Immature natural killer cell (primary cell): ENCODE results near the gene CDK11B. TPM values are rescaled to one million over a fixed set of nuclear protein-coding genes. Genes with fewer than 3 reads are reported as not detected.
"Not testable (repeated sequence)": the region's sequence is repeated elsewhere in the genome, so short reads cannot be mapped to it uniquely, and the experiment has no call there.

Source experiments
- DNase-seq, 3 donors: peaks; one replicate each; pipeline ENCODE4 v3.0.0; 2022; ENCODE audit warnings: mixed read lengths in 1 of 3
- H3K27ac Mint-ChIP-seq, 6 donors: one replicate each; pipeline ENCODE4 v1.8.0; 2020; ENCODE audit warnings: mixed read lengths in 6 of 6, mild to moderate bottlenecking in 5 of 6, inconsistent platforms in 4 of 6, moderate library complexity in 3 of 6
- H3K27me3 Mint-ChIP-seq, 3 donors: one replicate each; pipeline ENCODE4 v1.8.0; 2020 to 2021; ENCODE audit warnings: low read depth in 3 of 3, mild to moderate bottlenecking in 3 of 3, mixed read lengths in 3 of 3, moderate library complexity in 3 of 3, inconsistent platforms in 1 of 3
- H3K36me3 Mint-ChIP-seq, 3 donors: one replicate each; pipeline ENCODE4 v1.8.0; 2020; ENCODE audit warnings: mixed read lengths in 3 of 3, inconsistent platforms in 2 of 3, mild to moderate bottlenecking in 2 of 3
- H3K4me1 Mint-ChIP-seq, 2 donors: one replicate each; pipeline ENCODE4 v1.8.0; 2020; ENCODE audit warnings: inconsistent platforms in 2 of 2, mild to moderate bottlenecking in 2 of 2, mixed read lengths in 2 of 2, moderate library complexity in 1 of 2
- H3K4me3 Mint-ChIP-seq, 5 donors: one replicate each; pipeline ENCODE4 v1.8.0; 2020; ENCODE audit warnings: mild to moderate bottlenecking in 5 of 5, mixed read lengths in 5 of 5, inconsistent platforms in 3 of 5, moderate library complexity in 3 of 5
- H3K9me3 Mint-ChIP-seq, 6 donors: one replicate each; pipeline ENCODE4 v1.8.0; 2020; ENCODE audit warnings: mild to moderate bottlenecking in 6 of 6, mixed read lengths in 6 of 6, inconsistent platforms in 4 of 6, moderate library complexity in 3 of 6
- polyA plus RNA-seq, 3 donors: library from polyadenylated mRNA; unstranded; fragments of 300-500 nt; fragmentation: Illumina TruSeq; gene quantifications; one replicate each; pipeline ENCODE4 v1.2.3, GENCODE V29; 2021

The CDK11B gene
- polyA plus RNA-seq: 10 to 100 TPM in 1 of 3 donors, 1 to 10 TPM in 2; 4.8 to 25.0 (median 8.1) TPM

DNA sequence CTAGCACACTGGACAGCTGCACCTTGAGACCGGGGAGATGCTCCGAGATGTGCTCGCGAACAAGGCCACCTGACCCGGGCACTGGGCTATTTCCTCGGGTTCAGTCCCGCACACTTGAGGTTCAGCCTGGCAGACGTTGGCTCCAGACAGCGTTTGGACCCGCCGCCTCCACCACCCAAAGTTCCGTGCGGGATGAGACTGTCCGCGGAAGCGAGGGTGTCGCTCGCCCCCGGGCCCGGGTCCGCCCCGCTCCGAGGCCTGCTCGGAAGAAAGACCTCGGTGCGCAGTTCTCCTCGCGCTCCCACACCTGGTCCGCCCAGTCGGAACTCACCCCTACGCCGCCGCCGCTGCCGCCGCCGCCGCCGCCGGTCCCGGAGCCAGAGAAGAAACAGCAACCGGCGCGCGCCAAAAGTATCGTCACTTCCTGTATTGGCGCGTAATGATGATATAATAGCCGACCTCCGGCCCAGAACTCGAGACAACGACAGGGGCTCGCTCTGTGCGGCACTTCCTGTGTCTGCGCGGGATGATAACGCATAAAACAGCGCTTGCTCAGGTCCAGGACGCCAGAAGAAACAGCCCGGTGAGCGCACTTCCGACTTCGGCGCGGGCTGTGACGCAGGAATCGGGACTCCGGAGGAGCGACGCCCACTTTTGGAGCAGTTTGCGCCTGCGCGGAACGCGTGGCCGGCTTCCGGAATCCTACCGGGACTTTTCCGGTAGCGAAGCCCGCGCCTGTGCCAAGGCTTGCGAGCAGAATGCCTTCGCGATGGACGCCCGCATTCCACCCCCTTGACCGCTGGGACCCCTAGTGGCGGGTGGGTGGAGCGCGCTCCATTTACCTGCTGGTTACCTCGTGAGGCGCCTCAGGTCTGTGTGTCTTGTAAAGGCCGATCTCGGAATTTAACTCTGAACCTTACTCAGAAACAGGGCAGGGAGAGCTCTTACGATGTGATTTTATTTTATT, at the start of gene CDK11B:
Gene CDK11B (minus strand): TSS at position 422 of the 967 bp plus-strand sequence. CDS start 1,519 bp downstream, outside the sequence.
- peak within 1 kb of the TSS; percentile 96 to 100 (median 98) for H3K27ac Mint-ChIP-seq
- peak within 1 kb of the TSS; percentile 91 to 97 (median 95) for H3K4me3 Mint-ChIP-seq
- not testable (repeated sequence) for H3K9me3 Mint-ChIP-seq, H3K27me3 Mint-ChIP-seq, H3K4me1 Mint-ChIP-seq, H3K36me3 Mint-ChIP-seq
- peak; percentile 97 to 98 (median 98) for DNase-seq

DNA sequence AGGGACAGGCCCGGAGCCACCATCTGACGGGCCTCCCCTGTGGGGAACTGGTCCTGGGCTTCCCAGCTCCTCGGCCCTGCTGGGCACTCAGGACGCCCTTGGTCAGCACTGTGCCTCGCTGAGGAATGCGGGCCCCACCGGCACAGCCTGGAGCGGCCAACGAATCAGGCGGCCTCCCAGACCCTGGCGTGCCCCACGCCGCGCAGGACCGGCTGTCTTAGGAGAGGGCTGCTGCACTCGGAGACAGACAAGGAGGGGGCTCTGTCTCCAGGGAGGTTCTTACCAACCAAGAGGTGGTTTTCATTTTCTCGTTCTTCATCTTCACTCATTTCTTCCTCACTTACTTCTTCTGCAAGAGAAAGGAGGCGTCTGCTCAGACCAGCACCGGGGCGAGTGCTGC, 49.1 kb upstream of the CDK11B start:
- not testable (repeated sequence) for H3K36me3 Mint-ChIP-seq, H3K9me3 Mint-ChIP-seq, H3K4me1 Mint-ChIP-seq, DNase-seq, H3K27ac Mint-ChIP-seq, H3K4me3 Mint-ChIP-seq, H3K27me3 Mint-ChIP-seq

DNA sequence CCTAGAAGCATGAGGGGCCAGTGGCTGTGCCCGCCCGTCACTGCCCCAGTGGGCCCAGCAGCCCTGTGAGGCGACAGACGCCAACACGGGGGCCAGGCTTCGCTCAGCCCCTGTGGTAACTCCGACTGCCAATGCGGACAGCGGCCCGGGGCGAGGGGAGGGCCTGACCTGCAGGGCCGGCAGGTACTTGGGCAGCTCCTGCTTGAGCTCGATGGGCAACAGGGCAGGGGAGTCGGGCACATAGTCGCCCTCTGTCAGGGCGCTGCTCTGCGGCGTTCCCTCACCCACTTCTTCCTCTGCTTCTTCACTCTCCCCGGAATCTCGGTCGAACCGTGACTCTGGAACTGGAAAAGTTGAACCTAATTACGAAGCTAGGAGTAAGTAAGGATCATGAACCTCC, 48.4 kb upstream of the CDK11B start:
- H3K27ac Mint-ChIP-seq, H3K4me3 Mint-ChIP-seq, H3K36me3 Mint-ChIP-seq, H3K4me1 Mint-ChIP-seq, DNase-seq, H3K27me3 Mint-ChIP-seq, H3K9me3 Mint-ChIP-seq: not testable (repeated sequence)

DNA sequence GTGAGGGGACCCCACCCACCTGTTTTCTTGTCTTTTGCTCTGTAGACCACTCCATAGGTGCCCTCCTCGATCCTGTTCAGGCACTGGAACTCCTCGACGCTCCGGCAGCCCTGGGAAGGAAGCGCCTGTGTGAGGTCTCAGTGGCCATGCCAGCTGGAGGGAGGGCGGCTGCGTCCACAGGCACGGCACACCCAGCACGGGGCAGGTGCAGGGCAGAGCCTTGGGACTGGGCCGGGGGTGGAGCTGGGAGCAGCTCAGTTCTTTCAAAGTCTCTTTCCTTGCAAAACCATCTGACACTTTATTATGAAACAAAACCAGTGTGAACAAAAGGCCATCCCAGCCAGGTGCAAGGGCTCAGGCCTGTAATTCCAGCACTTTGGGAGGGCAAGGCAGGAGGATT, 46.8 kb upstream of the CDK11B start:
- not testable (repeated sequence) for H3K4me1 Mint-ChIP-seq, DNase-seq, H3K36me3 Mint-ChIP-seq, H3K27me3 Mint-ChIP-seq, H3K27ac Mint-ChIP-seq, H3K4me3 Mint-ChIP-seq, H3K9me3 Mint-ChIP-seq

DNA sequence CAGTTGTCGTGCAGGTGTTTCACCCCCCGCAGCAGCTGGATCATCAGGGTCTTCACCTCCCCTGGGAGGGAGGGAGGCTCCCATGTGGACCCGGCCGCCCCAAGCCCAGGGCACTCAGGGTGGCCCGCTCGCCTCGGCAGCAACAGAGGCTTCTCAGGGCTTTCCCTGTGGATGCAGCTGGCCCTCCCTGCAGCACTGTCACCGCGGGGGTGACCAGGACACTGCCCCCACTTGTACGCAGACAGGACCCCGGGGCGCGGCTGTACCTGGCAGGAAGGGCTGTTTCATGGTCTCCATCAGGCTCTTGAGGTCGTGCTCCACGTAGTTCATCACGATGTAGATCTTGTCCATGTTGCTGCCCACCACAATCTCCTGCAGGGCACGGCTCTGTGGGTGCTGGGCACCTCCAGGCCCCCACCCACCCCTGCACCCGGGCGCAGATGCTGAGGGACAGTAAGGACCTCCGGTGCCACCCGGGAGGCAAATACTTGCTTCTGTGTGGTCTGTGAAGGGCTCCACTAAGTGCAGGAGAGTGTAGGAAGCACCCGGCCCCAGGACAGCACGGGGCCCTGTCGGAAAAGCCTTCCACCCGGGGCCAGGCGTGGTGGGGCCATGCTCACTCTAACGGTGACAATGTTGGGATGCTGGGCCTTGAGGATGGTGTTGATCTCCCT, 45.6 kb upstream of the CDK11B start:
- not testable (repeated sequence) for H3K4me3 Mint-ChIP-seq, H3K9me3 Mint-ChIP-seq, H3K27ac Mint-ChIP-seq, H3K36me3 Mint-ChIP-seq, DNase-seq, H3K4me1 Mint-ChIP-seq, H3K27me3 Mint-ChIP-seq

DNA sequence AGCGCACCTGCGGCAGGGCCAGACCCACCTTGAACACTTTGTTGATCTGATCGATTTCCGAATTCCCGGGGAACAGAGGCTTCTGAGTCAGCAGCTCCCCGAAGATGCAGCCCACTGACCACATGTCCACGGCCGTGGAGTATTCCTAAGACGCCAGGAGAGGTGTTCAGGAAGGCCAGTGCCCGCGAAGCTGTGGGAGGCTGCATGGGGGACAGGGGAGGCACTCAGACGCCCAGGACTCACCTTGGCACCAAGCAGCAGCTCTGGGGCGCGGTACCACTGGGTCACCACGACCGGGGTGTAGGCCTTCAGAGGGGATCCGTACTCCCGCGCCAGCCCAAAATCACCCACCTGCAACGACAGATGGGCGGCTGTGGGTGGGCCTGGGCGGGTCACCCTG, 45.0 kb upstream of the CDK11B start:
- Mint-ChIP-seq H3K27me3 (no peaks in the 10 kb centered on the region), H3K27ac (no peak overlapping the region), H3K36me3 (no peaks in the 10 kb centered on the region), H3K4me3 (no peak overlapping the region), H3K9me3 (no peaks in the 10 kb centered on the region), H3K4me1 (no peaks in the 10 kb centered on the region)
- no peak for DNase-seq

DNA sequence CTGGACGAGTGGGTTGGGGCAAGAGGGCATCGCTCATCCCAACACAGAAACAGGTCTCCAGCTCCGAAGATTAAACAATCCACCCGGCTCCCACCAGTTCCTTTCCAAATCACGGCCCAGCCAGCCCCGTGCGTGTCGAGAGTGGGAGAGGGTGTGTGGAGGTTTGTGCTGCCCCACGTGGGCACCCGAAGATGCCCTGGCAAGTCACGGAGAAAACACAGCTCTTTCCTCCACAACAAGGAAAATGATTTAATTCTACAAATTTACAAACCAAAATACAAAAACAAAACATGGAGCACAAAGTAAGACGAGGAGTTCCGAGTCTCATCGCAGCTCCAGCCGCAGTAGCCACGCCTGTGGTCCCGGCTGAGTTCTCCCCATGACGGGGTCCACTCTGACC, 43.7 kb upstream of the CDK11B start:
- not testable (repeated sequence) for H3K4me3 Mint-ChIP-seq, H3K27me3 Mint-ChIP-seq, H3K36me3 Mint-ChIP-seq, H3K4me1 Mint-ChIP-seq, H3K27ac Mint-ChIP-seq, H3K9me3 Mint-ChIP-seq, DNase-seq

DNA sequence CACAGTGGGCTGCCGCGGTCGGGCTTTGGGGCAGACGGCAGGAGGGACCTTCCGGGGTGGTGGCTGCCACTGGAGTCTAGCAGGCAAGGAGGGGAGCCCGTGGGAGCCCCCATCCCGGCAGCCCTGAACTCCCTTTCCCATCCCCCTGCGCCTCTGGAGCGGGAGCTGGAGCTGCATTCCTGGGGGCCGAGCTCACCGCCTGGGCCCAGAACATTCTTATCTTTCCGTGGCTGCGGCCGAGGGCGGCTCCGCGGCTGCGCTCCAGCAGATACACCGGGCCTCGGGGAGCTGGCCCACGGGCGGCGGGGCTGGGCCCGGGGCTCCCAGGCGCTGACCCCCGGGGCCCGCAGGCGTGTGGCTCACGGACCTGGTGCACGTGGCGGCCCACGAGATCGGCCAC, 41.8 kb upstream of the CDK11B start:
- not testable (repeated sequence) for H3K36me3 Mint-ChIP-seq, H3K4me1 Mint-ChIP-seq, H3K9me3 Mint-ChIP-seq, DNase-seq, H3K4me3 Mint-ChIP-seq, H3K27ac Mint-ChIP-seq, H3K27me3 Mint-ChIP-seq

DNA sequence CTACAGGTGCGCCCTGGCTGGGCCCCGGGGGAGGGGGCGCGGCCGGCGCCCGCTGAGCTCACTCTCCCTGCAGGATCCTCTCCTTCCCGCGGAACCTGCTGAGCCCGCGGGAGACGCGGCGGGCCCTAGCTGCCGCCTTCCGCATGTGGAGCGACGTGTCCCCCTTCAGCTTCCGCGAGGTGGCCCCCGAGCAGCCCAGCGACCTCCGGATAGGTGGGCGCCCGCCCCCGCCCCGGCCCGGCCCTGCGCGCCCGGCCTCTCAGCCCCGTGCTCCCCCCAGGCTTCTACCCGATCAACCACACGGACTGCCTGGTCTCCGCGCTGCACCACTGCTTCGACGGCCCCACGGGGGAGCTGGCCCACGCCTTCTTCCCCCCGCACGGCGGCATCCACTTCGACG, 41.3 kb upstream of the CDK11B start:
- not testable (repeated sequence) for H3K27me3 Mint-ChIP-seq, H3K4me3 Mint-ChIP-seq, H3K4me1 Mint-ChIP-seq, DNase-seq, H3K36me3 Mint-ChIP-seq, H3K9me3 Mint-ChIP-seq, H3K27ac Mint-ChIP-seq

DNA sequence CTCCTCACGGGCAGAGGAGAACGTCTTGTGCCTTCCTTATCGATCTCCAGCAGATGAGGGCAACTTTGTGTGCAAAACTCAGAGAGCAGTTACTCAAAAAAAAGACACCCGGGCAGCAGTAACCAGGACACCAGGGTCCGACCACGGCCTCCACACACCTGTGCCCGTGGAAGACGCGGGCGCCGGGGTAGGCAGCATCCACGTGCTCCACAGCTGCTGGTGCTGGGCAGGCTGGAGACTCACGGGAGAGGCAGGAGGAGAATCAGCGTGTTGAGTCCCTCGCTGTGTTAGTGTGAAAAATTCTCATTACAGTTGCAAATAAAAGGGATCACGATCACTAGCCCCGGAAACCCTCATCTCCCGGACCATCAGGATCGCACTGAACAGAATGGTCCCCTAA, 40.3 kb upstream of the CDK11B start:
- H3K9me3 Mint-ChIP-seq, H3K4me1 Mint-ChIP-seq, H3K27ac Mint-ChIP-seq, H3K36me3 Mint-ChIP-seq, H3K27me3 Mint-ChIP-seq, DNase-seq, H3K4me3 Mint-ChIP-seq: not testable (repeated sequence)

DNA sequence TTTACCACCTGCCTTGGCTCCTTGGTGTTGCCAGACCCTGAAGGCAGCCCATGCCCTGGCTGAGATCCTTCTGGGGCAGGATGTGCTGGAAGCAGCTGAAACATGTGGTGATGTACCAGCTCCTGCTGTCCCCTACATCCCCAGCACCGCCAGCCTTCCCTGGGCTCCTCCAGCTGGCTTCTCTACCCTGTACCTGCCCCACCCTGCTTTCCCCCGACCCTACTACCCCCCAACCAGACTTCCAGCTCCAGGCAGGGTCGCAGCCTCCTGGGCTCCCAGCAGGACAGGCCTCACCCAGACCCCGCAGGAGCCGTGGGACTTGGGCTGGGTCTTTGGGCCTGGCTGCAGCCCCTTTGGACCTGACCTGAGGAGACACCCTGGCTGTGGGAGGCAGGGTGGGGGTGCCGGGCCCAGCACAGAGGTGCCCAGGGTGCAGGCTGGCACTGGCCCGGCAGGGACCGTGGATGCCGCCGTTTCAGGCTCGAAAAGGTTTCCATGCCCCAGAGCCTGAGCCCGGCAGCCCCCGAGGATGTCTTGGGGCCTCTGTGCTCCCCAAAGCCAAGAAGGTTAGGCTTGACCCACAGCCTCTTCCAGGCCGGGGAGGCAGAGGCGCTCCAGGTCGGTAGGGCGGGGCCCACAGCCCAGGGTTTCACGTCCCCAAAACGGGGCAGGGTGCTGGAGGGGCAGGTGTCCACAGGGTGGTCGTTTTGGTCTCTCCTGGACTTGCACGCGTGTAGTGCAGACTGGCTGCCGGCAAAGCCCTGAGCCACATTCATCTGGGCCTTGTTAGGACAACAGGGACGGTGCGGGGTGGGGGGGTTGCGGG, 38.8 kb upstream of the CDK11B start:
- not testable (repeated sequence) for DNase-seq, H3K27me3 Mint-ChIP-seq, H3K4me3 Mint-ChIP-seq, H3K36me3 Mint-ChIP-seq, H3K9me3 Mint-ChIP-seq, H3K4me1 Mint-ChIP-seq, H3K27ac Mint-ChIP-seq

DNA sequence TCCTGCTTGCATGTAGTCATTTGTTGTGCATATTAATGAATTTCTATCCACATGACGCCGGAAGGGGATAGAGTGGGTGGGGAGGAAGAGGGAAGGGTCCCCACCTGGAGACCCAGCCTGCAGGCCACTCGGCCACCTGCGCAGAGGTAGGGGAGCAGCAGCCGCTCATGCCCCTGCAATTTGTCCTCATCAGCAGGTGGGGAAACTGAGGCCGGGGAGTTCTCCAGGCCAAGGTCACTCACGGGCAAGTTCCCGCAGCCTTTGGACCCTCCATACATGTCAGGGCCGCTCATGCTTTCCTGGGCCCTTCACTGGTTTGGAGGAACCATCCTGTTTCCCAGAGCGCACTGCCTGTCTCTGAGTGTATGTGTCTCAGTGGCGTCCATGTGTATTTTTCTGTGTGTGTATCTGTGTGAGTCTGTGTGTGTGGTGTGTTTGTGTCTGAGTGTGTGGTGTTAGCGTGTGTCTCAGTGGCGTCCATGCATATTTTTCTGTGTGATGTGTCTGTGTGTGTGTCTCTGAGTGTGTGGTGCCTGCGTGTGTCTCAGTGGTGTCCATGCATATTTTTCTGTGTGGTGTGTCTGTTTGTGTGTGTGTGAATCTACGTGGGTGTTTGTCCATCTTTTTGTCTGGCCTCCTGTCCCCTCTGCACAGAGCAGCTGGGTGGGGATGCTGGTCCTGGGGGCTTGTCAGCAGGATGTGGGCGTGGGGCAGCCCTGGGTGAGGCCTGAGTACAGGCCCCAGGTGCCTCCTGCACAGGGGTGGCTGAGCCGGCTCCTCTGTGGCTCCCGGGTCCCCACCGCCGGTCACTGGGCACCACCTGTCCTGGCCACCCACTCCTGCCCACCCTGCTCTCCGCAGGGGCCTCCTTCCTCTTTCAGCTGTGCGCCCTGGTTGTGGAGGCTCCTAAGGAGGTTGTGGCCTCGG, 37.9 kb upstream of the CDK11B start:
- not testable (repeated sequence) for DNase-seq, H3K4me3 Mint-ChIP-seq

More for the DNA sequence above, 37.9 kb upstream of the CDK11B start:
- not testable (repeated sequence) for H3K36me3 Mint-ChIP-seq, H3K9me3 Mint-ChIP-seq, H3K27me3 Mint-ChIP-seq, H3K4me1 Mint-ChIP-seq
- H3K27ac Mint-ChIP-seq: peak overlapping the region in 2 of 6 donors; percentile 49 to 67
